Fibroblast of upper back skin (primary cell): ENCODE data around the gene DNAI2.

ENCODE experiments used
- DNase-seq: peaks from one replicate; pipeline ENCODE4 v3.0.0-alpha.2; 2013

DNAI2 gene

GRCh38 chr17:74345433-74346241 lies 71.6 kb downstream of the DNAI2 start:
- DNase-seq: no peak

- DNase-seq: no peak
These were observed 73.6 kb downstream of the DNAI2 start for GRCh38 chr17:74347646-74348045.

GRCh38 chr17:74349120-74349519 lies 75.1 kb downstream of the DNAI2 start:
- no peak for DNase-seq

- DNase-seq: no peak
These were observed 76.5 kb downstream of the DNAI2 start for GRCh38 chr17:74350486-74350885.

- no peak for DNase-seq
These were observed 77.6 kb downstream of the DNAI2 start for GRCh38 chr17:74351552-74352210.

- no peak for DNase-seq
These were observed 79.5 kb downstream of the DNAI2 start for GRCh38 chr17:74353446-74354060.

GRCh38 chr17:74354123-74354522 lies 80.1 kb downstream of the DNAI2 start:
- no peak for DNase-seq

GRCh38 chr17:74354561-74354960 lies 80.5 kb downstream of the DNAI2 start:
- no peak for DNase-seq

GRCh38 chr17:74355065-74355464 lies 81.0 kb downstream of the DNAI2 start:
- no peak for DNase-seq

GRCh38 chr17:74356646-74357465 lies 82.8 kb downstream of the DNAI2 start:
- DNase-seq: no peak

GRCh38 chr17:74357466-74357809 lies 83.4 kb downstream of the DNAI2 start:
- no peak for DNase-seq

GRCh38 chr17:74358697-74359096 lies 84.7 kb downstream of the DNAI2 start:
- DNase-seq: no peak

GRCh38 chr17:74359916-74360315 lies 85.9 kb downstream of the DNAI2 start:
- DNase-seq: no peak

GRCh38 chr17:74360899-74361229 lies 86.8 kb downstream of the DNAI2 start:
- DNase-seq: no peak

GRCh38 chr17:74361230-74362068 lies 87.4 kb downstream of the DNAI2 start, which contains the start of gene BTBD17:
Gene BTBD17 (minus strand): TSS chr17:74361868. CDS start chr17:74361819, 49 bp downstream.
- DNase-seq: peak; percentile 5

- no peak for DNase-seq
These were observed 88.0 kb downstream of the DNAI2 start for GRCh38 chr17:74362069-74362405.

GRCh38 chr17:74362810-74363498 lies 88.9 kb downstream of the DNAI2 start:
- no peak for DNase-seq
